Erythroblast (primary cell): ENCODE measurements around the gene ZNF853.

Experiments used
- GATA1 ChIP-seq: IDR thresholded peaks from 2 replicates; pipeline ENCODE4 v1.6.1; 2011; ENCODE audit warnings: low read depth, mild to moderate bottlenecking, control low read depth, low read length, moderate library complexity
- POLR2A ChIP-seq: IDR thresholded peaks from 2 replicates; pipeline ENCODE4 v1.6.1; 2011; ENCODE audit warnings: mild to moderate bottlenecking, low read length

- TF ChIP-seq POLR2A: no peak
- no peak for TF ChIP-seq GATA1
These were observed 49.8 kb upstream of the ZNF853 start for GRCh38 chr7:6565655-6566054.
